Stimulated activated CD4-positive, alpha-beta T cell treated with anti-CD3 and anti-CD28 coated beads, Interleukin-15, amount 100 ng/mL, for 1 hour (primary cell): ENCODE measurements around the gene NECTIN1.

Experiments used
- DNase-seq, 2 donors: peaks; one replicate each; pipeline ENCODE4 v3.0.0-alpha.2; 2020; ENCODE audit warnings: low read depth in 1 of 2, low spot score in 1 of 2

NECTIN1 gene

GRCh38 chr11:119592642-119593041 is 136.4 kb downstream of the NECTIN1 start:
- DNase-seq = no peak

DNA sequence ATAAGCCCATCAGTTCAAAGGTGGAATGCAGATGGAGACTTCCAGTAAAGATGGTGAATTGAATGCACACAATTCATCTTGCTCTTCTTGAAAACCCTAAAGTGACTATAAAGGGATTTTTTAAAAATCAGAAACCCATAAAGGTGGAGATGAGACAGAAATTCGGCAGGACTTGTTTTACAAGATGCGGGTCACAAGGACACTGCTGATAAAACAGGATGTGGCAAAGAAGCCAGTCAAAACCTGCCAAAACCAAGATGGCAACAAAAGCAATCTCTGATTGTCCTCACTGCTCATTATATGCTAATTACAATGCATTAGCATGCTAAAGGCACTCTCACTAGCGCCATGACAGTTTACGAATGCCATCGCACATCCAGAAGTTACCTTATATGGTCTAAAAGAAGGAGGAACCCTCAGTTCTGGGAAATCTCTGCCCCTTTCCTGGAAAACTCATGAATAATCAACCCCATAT is 137.1 kb downstream of the NECTIN1 start:
- DNase-seq = no peak

- no peak for DNase-seq
Observed at GRCh38 chr11:119590651-119591351, 138.2 kb downstream of the NECTIN1 start.

- DNase-seq = no peak
Observed at GRCh38 chr11:119589001-119589400, 140.0 kb downstream of the NECTIN1 start.
